GM12891 (cell line): ENCODE results near the gene UBE2J2.

Experiments
- POLR2A ChIP-seq: IDR thresholded peaks from 2 replicates; pipeline ENCODE4 v1.6.1; 2011; ENCODE audit warnings: low read depth, low read length, control low read depth
- POLR2AphosphoS5 ChIP-seq: IDR thresholded peaks from 2 replicates; pipeline ENCODE4 v1.6.1; 2011; ENCODE audit warnings: low read depth, low read length, control low read depth

DNA sequence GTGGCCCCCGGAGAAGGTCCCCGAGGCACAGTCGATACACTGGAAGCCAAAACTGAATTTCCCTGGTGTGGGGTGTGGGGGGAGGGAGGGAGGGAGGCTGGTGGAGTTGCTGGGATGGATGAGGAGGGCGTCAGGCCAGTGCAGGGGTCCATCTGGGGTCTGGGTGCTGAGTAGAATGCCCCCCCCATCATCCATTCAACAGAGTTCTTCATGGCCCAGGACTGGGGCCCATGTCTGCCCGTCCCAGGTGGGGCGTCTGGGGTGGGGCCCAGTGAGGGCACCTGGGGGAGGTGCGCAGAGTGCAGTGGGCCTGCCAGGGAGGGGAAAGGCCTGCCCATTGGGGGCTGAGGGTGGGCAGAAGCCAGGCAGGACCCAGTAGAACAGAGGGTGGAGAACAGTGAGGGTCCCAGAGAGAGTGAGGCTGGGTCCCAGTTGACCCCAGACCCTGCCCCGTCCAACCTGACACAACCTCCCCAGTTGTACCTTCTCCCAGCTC is 69.2 kb downstream of the UBE2J2 start:
- no peak for TF ChIP-seq POLR2A
- no peak for TF ChIP-seq POLR2AphosphoS5
